SHP77 (cell line): ENCODE measurements around the gene SRCIN1.

Experiments used
- DNase-seq, 2 experiments: peaks; one replicate each; lab custom pipeline; 2025; lab: John Stamatoyannopoulos, UW

Gene SRCIN1

GRCh38 chr17:38617967-38618760, 12.4 kb upstream of the SRCIN1 start:
- DNase-seq, result no peak

GRCh38 chr17:38617074-38617860, 11.5 kb upstream of the SRCIN1 start:
- DNase-seq, result peak; percentile 20 to 68

GRCh38 chr17:38616361-38616760, 10.6 kb upstream of the SRCIN1 start:
- peak in 1 of 2 experiments; percentile 22 for DNase-seq

GRCh38 chr17:38613981-38614779, 8.4 kb upstream of the SRCIN1 start:
- no peak for DNase-seq

GRCh38 chr17:38613525-38613980, 7.8 kb upstream of the SRCIN1 start:
- no peak for DNase-seq

GRCh38 chr17:38611872-38612376, 6.2 kb upstream of the SRCIN1 start:
- no peak for DNase-seq

GRCh38 chr17:38611070-38611786, 5.5 kb upstream of the SRCIN1 start:
- DNase-seq, result no peak

- DNase-seq, result no peak
These were observed 3.7 kb upstream of the SRCIN1 start for GRCh38 chr17:38609280-38610031.

- no peak for DNase-seq
These were observed 2.9 kb upstream of the SRCIN1 start for GRCh38 chr17:38608648-38609047.

GRCh38 chr17:38606646-38607611, 1.2 kb upstream of the SRCIN1 start:
- no peak for DNase-seq

GRCh38 chr17:38605411-38605840, 326 bp downstream of the SRCIN1 start:
- peak in 1 of 2 experiments; percentile 34 for DNase-seq

- DNase-seq, result no peak
These were observed 1.0 kb downstream of the SRCIN1 start for GRCh38 chr17:38604479-38605403.

GRCh38 chr17:38603786-38604478, 1.8 kb downstream of the SRCIN1 start:
- DNase-seq, result no peak

GRCh38 chr17:38602956-38603785, 2.6 kb downstream of the SRCIN1 start:
- no peak for DNase-seq

- no peak for DNase-seq
These were observed 3.3 kb downstream of the SRCIN1 start for GRCh38 chr17:38602453-38602852.

GRCh38 chr17:38601539-38602351, 4.0 kb downstream of the SRCIN1 start:
- peak; percentile 15 to 42 for DNase-seq
